ENCODE measurements around the gene SLC25A45.
"Not testable (repeated sequence)": the region's sequence is repeated elsewhere in the genome, so short reads cannot be mapped to it uniquely, and the experiment has no call there.

The SLC25A45 gene

DNA sequence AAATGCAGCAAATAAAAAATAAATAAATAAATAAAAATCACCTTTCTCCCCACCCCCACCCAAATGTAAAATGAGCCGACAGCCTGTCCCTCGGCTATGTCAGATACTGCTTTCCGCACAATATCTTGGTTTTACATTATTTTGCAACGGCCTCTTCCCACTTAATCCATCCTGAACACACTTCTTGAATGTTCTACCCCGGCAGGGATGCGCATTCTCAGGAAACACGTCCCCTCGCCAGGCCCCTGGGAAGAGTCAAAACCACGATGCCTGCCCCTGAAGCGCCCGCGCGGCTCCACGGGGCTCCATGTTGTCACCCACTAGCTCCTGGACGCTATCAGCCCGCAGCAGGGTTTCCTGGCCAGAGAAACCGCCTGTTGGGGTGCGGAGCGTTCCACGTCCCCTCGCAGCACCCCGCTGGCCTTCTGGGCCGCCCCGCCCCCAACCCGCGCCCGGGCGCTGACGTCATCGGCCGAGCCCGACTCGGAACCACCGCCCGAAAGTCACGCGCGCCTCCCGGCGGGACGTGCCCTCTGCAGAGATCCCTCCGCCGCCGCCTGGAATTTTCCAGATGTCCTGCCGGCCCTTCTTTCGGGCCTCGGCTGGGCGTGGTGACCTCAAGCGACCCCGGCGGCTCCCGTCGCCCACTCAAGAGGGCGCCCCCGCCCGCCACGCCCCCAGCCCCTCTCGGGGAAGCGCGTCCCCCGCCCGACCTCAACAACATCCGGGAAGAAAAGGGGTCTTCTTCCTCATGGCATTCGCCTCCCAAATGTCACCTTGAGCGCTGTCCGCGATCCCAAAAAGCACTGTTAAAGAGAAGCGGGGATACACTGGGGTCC is 39.6 kb upstream of the SLC25A45 start:
- in situ Hi-C loops (cut with MboI; ENCODE audit: low sequenced_read_pairs): no loop called here

DNA sequence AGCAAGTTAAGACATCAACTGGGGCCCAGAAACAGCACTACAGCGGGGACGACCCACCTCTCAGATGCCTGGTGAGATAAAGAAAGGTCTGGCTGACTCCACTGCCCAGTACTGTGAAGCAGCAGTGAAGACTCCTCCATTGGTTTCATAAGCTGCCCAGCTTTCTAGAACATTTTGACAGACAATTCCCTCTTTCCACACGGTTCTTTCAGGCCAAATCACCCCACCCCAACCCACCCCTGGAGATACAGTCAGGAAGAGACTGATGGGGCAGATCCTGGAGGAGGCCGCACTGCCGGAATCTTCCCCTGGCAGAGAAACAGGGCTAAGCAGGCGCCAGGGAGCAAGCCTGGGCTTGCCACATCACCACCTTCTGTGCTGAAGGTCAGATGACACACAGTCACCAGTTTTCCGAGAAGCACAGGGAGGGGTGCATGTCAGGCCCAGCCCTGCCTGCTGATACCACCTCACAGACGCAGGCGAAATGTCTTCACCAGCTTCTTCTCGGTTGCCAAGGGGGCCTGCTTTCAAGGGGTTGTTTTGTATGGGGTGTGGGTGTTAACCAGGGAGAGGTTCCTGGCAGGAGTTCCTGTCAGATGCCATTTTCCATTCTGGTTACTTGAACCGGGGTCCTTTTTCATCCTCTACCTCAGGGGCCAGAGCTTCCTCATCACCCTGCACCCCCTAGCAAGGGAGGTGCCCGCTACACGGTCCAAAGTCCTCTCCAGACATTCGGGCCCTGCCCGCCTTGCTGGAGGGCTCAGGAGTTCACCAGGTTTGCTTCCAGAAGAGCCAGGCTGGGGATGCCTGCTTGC is 38.7 kb upstream of the SLC25A45 start:
- in situ Hi-C loops (cut with MboI; ENCODE audit: low sequenced_read_pairs): no loop called here

DNA sequence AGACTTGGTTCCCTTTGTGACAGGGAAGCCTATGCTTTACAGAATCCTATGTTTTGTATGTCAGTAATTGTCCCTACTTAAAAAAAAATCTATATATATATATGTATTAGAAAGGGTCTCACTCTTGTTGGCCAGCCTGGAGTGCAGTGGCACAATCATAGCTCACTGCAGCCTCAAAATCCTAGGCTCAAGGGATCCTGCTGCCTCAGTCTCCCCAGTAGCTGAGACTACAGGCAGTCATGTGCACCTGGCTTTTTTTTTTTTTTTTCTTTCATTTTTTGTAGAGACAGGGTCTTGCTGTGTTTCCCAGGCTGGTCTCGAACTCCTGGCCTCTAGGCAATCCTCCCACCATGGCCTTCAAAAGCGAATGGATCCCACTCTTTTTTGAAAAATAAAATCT is 38.1 kb upstream of the SLC25A45 start:
- in situ Hi-C loops (cut with MboI; ENCODE audit: low sequenced_read_pairs): no loop called here

DNA sequence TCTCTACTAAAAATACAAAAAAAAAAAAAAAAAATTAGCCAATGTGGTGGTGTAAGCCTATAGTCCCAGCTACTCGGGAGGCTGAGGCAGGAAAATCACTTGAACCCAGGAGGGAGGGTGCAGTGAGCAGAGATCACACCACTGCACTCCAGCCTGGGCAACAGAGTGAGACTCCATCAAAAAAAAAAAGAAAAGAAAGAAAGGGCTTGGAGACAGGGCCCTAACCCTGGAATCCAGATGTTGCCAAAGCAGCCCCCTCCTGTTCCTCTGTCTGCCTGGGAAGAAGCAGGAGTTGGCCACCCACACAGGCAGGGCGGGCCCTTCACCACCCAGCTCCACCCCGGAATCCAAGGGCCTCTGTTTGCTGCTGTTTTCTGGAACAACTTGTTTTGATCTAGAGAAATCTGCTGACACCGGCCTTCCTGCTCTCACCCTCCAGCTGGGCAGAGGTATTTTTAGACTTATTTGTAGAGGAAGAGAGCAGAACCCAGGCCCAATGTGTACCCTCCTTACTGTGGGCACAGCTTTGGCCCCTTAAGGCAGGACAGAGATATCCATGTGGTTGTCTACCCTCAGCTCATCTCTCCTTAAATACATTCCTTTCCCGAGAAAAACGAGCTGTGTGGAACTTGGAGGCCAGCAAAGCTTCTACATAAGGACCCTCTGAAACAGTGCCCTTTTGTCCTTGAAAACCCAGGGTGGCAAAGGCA is 37.5 kb upstream of the SLC25A45 start:
- in situ Hi-C loops (cut with MboI; ENCODE audit: low sequenced_read_pairs): no loop called here

DNA sequence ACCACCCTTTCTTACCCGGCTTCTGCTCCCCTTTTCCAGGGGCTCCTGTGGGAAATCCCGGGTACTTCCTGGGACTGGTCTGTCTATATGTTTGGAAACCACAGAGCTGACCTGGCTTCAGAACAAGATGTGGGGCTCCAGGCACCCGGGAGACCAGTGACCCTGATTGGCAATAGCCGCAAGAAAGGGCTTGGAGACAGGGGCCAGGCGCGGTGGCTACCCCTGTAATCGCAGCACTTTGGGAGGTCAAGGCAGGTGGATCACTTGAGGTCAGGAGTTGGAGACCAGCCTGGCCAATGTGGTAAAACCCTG is 37.0 kb upstream of the SLC25A45 start:
- in situ Hi-C loops (cut with MboI; ENCODE audit: low sequenced_read_pairs): no loop called here

DNA sequence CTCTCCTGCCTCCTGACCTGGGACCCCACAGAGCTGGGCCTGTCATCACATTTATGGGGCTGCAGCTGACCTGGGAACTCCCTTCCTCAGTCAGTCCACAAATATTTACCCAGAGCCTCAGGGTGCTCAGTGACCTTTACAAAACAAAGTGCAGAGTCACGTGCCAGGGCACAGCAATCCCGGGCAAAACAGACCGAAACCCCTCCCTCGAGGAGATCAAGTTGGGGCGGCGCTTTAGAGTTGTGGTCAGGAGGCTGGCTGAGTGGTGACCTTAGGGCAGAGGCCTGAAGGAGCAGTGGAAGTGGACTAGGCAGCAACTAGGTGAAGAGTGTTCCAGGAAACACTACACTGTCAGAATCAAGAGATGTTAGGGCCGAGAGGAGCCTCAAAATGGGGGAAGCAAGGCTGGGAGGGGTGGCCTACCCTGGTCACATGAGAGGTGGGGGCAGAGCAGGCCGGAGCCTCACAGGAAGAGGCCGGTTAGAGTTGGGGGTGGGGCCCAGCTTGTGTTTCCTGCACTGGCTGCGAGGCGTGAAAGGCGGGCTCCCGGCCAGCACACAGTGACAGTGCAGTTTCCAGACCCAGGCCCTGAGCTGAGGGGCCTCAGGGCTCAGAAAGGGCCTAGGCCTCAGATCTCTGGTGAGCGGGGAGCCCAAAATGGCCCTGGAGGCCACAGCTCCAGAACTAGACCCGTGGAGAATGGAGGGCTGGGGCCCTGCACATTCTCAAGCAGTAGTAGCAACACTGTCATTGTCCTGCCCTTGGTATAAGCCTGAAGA is 36.4 kb upstream of the SLC25A45 start:
- in situ Hi-C loops (cut with MboI; ENCODE audit: low sequenced_read_pairs): no loop called here

DNA sequence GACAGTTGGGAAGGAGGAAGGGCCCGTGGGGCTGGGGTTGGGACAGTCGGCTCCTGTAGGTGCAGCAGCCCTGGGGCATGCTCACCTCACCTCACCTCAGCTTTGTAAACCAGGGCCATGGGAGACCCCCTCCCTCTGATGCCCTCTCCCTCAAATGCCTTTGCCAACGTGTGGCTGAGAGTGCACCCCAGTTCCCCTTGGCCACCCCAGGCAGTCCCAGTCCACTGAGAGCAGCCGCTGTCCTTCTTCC is 35.9 kb upstream of the SLC25A45 start:
- in situ Hi-C loops (cut with MboI; ENCODE audit: low sequenced_read_pairs): no loop called here

DNA sequence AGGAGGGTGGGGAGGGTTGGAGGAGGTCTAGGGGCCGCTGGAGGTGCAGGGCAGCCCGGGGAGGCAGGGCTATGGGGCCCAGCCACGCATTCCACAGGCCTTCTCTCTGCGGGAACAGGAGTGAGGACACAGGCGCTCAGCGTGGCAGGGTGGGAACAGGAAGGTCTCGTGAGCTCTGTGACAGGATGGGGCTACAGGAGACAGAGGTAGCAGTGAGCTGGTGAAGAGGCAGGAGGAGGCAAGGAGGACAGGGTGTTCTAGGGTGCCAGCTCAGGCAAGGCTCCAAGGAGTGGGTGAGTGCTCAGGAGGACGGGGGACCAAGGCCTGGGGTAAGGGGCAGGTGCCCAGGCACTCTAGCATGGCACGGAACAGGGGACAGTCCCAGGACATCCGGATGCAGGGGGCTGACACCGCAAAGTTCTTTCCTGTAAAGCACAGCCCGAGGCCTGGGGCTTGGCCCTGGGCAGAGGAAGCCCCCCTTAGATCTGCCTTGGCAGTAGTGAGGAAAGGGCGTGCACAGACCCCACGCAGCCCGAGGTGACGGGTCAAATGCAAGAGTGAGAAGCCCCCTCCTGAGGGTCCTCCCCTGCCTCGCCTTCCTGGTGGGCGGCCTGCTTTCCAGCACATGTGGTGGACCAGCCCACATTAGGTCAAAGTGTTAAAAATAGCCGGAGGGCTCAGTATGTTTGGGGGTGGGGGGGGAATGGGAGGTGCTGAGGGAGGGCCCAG is 35.4 kb upstream of the SLC25A45 start:
- in situ Hi-C loops (cut with MboI; ENCODE audit: low sequenced_read_pairs): no loop called here

DNA sequence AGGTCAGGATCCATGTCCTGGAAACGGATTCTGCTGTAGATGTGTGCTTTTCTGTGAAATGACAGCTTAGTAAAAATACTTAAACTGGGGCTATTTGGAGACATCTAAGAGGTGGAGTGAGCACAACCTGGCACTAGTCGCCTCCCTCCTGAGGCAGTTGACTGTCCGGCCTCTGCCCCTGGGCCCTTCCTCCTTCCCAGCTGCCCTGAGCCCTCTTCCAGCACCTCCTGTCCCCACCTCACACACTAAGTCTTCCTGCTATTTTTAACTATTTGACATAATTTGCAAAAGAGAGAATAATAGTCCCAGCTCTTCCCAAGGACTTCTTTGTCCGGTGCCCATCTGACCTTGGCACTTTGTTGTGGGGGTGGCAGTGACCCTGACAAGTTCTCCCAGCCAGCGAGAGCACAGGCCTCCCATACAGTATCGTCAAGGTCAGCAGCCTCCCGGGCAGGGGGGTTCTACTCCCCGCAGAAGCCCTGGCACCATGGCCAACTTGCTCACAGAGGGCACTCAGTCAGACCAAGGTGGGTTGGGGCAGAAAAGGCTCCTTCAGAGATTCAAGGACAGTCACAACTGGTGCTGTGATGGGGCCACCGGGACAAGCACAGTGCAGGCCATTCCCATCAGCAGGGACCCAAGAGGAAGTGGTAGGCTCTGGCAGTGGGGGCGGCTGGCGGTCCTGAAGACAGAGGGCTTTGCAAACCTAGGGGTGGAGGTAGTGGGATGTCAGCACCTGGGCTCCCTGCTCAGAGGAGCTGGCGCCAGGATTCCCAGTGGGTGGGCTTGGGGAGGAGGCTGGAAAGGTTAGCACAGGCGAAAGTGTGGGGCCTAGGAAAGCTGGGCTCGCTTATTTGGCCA is 34.6 kb upstream of the SLC25A45 start:
- in situ Hi-C loops (cut with MboI; ENCODE audit: low sequenced_read_pairs): no loop called here

DNA sequence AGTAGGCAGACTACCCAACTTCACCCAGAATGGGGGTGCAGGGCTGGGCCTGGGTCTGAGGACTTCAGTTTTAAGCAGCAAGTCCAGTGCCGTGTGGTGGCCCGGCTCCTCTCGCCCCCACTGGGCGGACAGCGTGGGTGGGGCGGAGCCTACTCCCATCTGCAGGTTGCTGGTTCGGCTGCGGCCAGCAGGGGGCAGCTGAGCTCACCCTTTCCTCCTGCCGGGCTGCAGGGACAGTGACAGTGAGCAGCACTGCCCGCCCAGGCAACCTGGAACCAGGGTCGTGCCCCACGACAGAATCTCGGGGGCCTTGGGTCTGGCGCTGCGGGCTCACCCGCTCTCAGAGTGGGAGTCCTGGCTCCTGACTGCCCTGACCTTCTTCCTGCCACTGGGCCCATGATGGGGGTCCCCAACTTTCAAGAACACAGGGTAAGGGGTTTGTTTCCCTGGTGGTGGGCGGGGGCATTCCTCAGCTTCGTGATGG is 33.9 kb upstream of the SLC25A45 start:
- in situ Hi-C loops (cut with MboI; ENCODE audit: low sequenced_read_pairs): no loop called here

DNA sequence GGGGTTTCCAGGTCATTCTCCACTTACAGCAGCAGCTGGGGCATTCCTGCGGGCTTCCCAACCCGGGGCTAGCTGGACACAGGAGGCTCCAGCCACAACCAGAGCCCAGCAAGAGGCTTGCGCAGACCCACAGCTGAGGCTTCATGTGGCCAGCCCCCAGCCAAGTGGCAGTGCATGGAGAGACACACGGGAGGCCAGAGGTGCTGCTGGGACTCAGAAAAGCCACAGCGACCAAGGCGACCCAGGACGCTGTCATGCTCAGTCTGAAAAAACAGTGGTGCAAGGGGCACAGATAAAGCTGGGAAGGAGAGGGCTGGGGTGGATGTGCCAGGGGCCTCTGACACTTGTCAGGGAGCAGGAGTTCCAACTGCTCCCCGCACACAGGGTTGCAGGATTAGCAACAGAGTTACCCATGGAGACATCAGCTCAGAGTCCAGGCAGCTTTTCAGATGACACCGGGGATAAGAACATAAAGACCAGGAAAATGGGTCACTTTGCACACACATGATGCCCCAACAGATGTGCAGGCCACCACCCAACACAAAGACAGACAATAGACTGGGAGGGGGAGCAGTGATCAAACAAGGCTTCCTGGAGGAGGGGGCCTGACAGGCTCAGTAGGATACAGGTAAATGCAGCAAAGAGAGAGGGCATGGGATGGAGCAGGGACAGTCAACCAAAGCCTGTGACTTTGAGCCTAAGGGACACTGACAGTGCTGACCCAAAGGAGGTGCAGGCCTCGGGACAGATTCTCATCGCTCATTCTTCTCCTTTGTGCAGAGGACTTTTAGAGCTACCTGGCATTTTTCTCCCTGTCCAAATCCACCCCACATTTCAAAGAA is 33.3 kb upstream of the SLC25A45 start:
- in situ Hi-C loops (cut with MboI; ENCODE audit: low sequenced_read_pairs): no loop called here

DNA sequence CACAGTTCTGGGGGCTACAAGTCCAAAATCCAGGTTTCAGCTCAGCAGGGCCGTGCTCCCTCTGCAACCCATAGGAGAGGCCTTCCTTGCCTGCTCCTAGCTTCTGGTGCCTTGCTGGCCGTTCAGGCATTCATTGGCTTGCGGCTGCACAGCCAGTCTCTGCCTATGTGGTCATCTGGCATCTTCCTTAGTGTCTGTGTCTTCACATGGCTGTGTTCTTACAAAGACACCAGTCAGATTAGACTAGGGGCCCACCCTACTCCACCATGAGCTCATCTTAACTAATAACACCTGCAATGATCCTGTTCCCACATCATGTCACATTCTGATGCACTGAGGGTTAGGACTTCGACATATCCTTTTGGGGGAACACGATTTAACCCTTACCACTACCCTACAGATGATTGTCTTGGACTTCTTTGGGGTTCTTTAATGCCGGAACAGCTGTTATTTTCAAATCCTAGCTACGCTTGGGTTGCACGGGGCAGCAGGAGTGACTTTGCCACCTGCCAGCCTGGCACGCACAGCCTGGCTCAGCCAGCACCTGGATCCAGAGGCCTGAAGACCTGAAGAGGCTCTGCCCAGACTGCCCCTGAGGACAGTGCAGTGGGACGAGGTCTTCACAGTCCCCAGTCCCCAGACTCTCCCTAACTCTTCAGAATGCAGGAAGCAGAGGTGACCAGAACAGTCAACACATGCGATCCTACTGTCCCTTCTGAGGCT is 32.5 kb upstream of the SLC25A45 start:
- in situ Hi-C loops (cut with MboI; ENCODE audit: low sequenced_read_pairs): no loop called here

DNA sequence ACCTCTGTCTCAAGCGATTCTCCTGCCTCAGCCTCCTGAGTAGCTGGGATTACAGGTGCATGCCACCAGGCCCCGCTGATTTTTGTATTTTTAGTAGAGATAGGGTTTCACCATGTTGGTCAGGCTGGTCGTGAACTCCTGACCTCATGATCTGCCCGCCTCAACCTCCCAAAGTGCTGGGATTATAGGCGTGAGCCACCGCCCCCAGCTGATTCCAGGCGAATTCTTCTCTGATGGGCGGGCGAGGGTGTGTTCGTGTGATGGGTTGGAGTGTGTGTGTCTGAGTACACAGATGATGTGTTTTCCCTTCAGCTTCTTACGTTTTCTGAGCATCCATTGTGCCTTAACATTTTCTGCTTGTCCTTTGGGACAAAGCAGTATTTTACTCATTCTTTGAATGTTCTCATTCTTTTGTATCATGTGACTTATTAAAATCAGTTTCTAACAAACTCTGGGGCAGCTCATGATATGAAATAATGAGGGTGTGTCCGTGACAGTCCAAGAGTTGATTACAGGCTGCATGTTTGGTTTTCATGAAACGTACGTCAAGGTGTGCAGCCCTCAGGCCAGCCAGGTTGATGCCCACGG is 30.7 kb upstream of the SLC25A45 start:
- in situ Hi-C loops (cut with MboI; ENCODE audit: low sequenced_read_pairs): not testable (repeated sequence)

DNA sequence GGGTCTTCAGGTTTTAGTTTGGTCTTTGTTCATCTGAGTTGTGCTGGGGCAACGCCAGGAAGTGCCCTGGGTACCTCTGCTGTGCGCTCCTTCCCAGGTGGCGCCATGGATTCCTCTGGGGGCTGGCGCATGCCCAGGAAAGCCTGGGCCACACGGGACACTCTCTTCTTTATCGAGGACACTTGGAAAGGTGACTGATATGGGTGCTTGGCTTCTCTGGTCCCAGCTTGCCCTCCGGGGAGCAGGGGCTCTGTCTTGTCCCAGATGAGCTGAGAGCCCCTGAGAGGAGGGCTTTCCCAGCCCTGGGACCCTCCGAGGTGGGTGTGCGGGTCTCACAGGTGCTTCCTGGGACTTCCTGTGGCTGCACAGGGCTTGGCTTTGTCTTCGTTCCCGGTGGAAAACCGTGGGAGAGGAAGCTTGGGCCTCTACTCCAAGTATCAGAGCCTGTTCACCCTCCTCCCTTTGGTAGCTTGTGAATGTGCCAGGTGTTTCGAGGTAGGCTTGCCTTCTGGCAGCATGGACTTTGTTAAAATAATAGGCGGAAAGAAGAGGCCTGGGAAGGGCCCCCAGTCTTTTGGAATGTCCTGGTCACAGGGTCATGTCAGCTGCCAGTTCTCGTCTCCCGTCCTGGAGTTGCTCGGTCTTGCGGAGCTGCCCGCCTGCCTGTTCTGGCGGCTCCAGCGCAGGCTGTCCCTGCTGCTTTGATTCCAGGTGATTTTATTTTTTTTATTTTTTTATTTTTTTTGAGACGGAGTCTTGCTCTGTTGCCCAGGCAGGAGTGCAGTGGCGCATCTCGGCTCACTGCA is 30.0 kb upstream of the SLC25A45 start:
- in situ Hi-C loops (cut with MboI; ENCODE audit: low sequenced_read_pairs): no loop called here

DNA sequence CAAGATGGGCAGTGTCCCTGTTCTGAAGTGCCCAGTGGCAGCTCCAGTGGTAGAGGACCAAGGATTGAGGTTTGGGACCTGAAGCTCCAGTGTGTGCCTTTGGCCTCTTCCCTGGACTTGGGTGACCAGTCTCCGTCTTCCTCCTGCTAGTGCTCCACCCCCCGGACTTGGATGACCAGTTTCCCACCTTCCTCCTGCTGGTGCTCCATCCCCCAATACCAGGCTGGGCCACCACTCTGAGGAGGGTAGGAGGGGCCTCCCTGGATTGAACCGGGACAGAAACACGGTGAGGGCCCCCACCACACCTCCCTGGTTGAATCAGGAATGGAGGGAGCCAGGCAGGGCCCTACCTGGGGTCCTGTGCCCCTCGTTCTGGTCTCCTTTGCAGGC is 29.2 kb upstream of the SLC25A45 start:
- in situ Hi-C loops (cut with MboI; ENCODE audit: low sequenced_read_pairs): no loop called here

DNA sequence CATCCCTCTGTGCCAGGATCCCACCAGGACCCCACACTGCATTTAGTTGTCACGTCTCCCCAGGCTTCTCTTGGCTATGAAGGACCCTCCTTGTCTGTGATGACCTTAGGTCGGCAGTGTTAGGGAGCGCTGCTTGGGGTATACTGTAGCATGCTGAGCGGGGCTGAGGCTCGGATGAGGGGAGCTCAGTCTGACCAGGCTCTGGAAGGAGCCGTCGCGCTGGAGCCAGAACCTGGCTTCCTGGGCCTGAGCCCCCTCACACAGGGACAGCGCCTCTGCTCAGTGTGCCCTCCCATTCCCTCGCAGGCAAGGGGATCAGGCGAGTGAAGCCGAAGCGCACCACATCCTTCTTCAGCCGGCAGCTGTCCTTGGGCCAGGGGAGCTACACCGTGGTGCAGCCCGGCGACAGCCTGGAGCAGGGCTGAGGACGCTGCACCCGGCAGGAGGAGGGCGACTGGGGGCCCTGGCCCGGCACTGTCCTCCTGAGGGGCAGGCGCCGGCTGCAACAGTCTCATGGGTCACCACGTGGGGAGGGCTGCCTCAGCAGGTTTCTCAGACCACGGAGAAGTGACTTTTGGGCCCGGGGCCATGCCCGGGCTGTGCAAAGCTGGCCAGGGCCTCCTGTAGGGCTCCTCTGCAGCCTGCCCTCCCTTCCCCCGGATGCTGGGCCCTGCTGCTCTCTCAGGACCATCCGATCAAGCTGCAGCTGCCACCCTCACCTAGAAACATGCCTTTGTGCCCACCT is 28.7 kb upstream of the SLC25A45 start:
- in situ Hi-C loops (cut with MboI; ENCODE audit: low sequenced_read_pairs): no loop called here
